ENCODE measurements around the gene GLDC. TPM values are rescaled to one million over a fixed set of nuclear protein-coding genes. Genes with fewer than 3 reads are reported as not detected.
"Not testable (repeated sequence)": the region's sequence is repeated elsewhere in the genome, so short reads cannot be mapped to it uniquely, and the experiment has no call there.

GLDC gene
- total RNA-seq: 10 to 100 TPM in 5 of 8 experiments, 1 to 10 TPM in 2, under 1 TPM in 1; 0.76 to 58.7 (median 26.8) TPM

- Histone ChIP-seq H3K4me1 (replicated peaks in 1 of 2) (peaks cover 0 to 32% of the 10 kb centered on the region in 2 donors), H3K4me3 (peak within 1 kb of the TSS; percentile 57 to 88 (median 72)), H3K27ac (peak within 1 kb of the TSS in 1 of 2 donors; percentile 52)
- peak; percentile 65 to 95 (median 92) for ATAC-seq (replicated peaks in 6 of 8)
- 0 to 20% (median 1%) methylated on average over 2 to 7 of the region's 68 CpGs for WGBS, 10 experiments
- in situ Hi-C loops (cut with MboI; ENCODE audit: low pct_unique_long_range_greater_than_20kb in 2 of 9, low sequenced_read_pairs in 9 of 9, unreplicated experiment in 9 of 9): no loop called here
These were observed at the start of gene GLDC for GRCh38 chr9:6645355-6646292. Gene GLDC (minus strand): TSS chr9:6645729. CDS start chr9:6645499, 230 bp downstream.

GRCh38 chr9:6692881-6693361 lies 47.4 kb upstream of the GLDC start:
- no peak for ATAC-seq (replicated peaks in 6 of 8)
- in situ Hi-C loops (cut with MboI; ENCODE audit: low pct_unique_long_range_greater_than_20kb in 2 of 9, low sequenced_read_pairs in 9 of 9, unreplicated experiment in 9 of 9): loop anchor here in 3 of 9 experiments (25.0 kb wide), 2 partner anchors 94 to 106 kb away; no protein-coding TSS in a partner anchor
- H3K27ac ChIP-seq: no peak overlapping the region
- H3K4me3 ChIP-seq: no peak overlapping the region
- no peaks in the 10 kb centered on the region for H3K4me1 ChIP-seq (replicated peaks in 1 of 2)
- WGBS, 10 experiments: 48 to 100% (median 66%) methylated on average over 1 to 9 of the region's 9 CpGs

GRCh38 chr9:6692433-6692832 lies 46.9 kb upstream of the GLDC start:
- ATAC-seq (replicated peaks in 6 of 8): no peak
- no peak overlapping the region for H3K27ac ChIP-seq
- no peak overlapping the region for H3K4me3 ChIP-seq
- H3K4me1 ChIP-seq (replicated peaks in 1 of 2): no peaks in the 10 kb centered on the region
- in situ Hi-C loops (cut with MboI; ENCODE audit: low pct_unique_long_range_greater_than_20kb in 2 of 9, low sequenced_read_pairs in 9 of 9, unreplicated experiment in 9 of 9): loop anchor here in 3 of 9 experiments (25.0 kb wide), 2 partner anchors 95 to 105 kb away; no protein-coding TSS in a partner anchor
- 50 to 80% (median 69%) methylated on average over 1 to 6 of the region's 6 CpGs; no CpG with 5 or more reads in 3 of the 10 experiments for WGBS, 10 experiments

- H3K4me1 ChIP-seq (replicated peaks in 1 of 2); H3K27ac ChIP-seq; H3K4me3 ChIP-seq; ATAC-seq (replicated peaks in 6 of 8): not testable (repeated sequence)
- in situ Hi-C loops (cut with MboI; ENCODE audit: low pct_unique_long_range_greater_than_20kb in 2 of 9, low sequenced_read_pairs in 9 of 9, unreplicated experiment in 9 of 9): loop anchor here in 3 of 9 experiments (25.0 kb wide), 2 partner anchors 97 to 103 kb away; no protein-coding TSS in a partner anchor
- WGBS, 10 experiments: 77 to 100% (median 90%) methylated on average over 2 to 7 of the region's 7 CpGs; no CpG with 5 or more reads in 3 of the 10 experiments
These were observed 45.1 kb upstream of the GLDC start for GRCh38 chr9:6690675-6691070.

GRCh38 chr9:6689893-6690674 lies 44.6 kb upstream of the GLDC start:
- no peak overlapping the region for H3K4me3 ChIP-seq
- H3K4me1 ChIP-seq (replicated peaks in 1 of 2): no peaks in the 10 kb centered on the region
- no peak overlapping the region for H3K27ac ChIP-seq
- no peak for ATAC-seq (replicated peaks in 6 of 8)
- WGBS, 10 experiments: 33 to 94% (median 74%) methylated on average over 1 to 2 of the region's 2 CpGs; no CpG with 5 or more reads in 4 of the 10 experiments
- in situ Hi-C loops (cut with MboI; ENCODE audit: low pct_unique_long_range_greater_than_20kb in 2 of 9, low sequenced_read_pairs in 9 of 9, unreplicated experiment in 9 of 9): loop anchor here in 3 of 9 experiments (25.0 kb wide), 2 partner anchors 97 to 103 kb away; no protein-coding TSS in a partner anchor

GRCh38 chr9:6687180-6687579 lies 41.7 kb upstream of the GLDC start:
- H3K4me3 ChIP-seq: no peak overlapping the region
- H3K27ac ChIP-seq: no peak overlapping the region
- ATAC-seq (replicated peaks in 6 of 8): no peak
- H3K4me1 ChIP-seq (replicated peaks in 1 of 2): peaks cover 5 to 9% of the 10 kb centered on the region in 2 donors
- in situ Hi-C loops (cut with MboI; ENCODE audit: low pct_unique_long_range_greater_than_20kb in 2 of 9, low sequenced_read_pairs in 9 of 9, unreplicated experiment in 9 of 9): loop anchor here in 3 of 9 experiments (25.0 kb wide), 2 partner anchors 100 kb away; no protein-coding TSS in a partner anchor
- 83 to 100% (median 100%) methylated on average over 1 to 4 of the region's 4 CpGs; no CpG with 5 or more reads in 1 of the 10 experiments for WGBS, 10 experiments

- WGBS, 10 experiments: 40 to 100% (median 79%) methylated on average over 2 to 3 of the region's 3 CpGs; no CpG with 5 or more reads in 1 of the 10 experiments
- Histone ChIP-seq H3K27ac (no peak overlapping the region), H3K4me1 (replicated peaks in 1 of 2) (peaks cover 5 to 9% of the 10 kb centered on the region in 2 donors), H3K4me3 (no peak overlapping the region)
- in situ Hi-C loops (cut with MboI; ENCODE audit: low pct_unique_long_range_greater_than_20kb in 2 of 9, low sequenced_read_pairs in 9 of 9, unreplicated experiment in 9 of 9): loop anchor here in 3 of 9 experiments (25.0 kb wide), 2 partner anchors 99 to 101 kb away; no protein-coding TSS in a partner anchor
- no peak for ATAC-seq (replicated peaks in 6 of 8)
These were observed 40.9 kb upstream of the GLDC start for GRCh38 chr9:6686396-6686795.

GRCh38 chr9:6681957-6682501 lies 36.5 kb upstream of the GLDC start:
- Histone ChIP-seq H3K27ac (peak overlapping the region; percentile 98), H3K4me3 (peak overlapping the region; percentile 61 to 81 (median 79)), H3K4me1 (replicated peaks in 1 of 2) (peaks cover 8 to 9% of the 10 kb centered on the region in 2 donors)
- in situ Hi-C loops (cut with MboI; ENCODE audit: low pct_unique_long_range_greater_than_20kb in 2 of 9, low sequenced_read_pairs in 9 of 9, unreplicated experiment in 9 of 9): loop anchor here in 3 of 9 experiments (25.0 kb wide), 2 partner anchors 95 to 105 kb away; no protein-coding TSS in a partner anchor
- peak in 3 of 8 experiments; percentile 3 to 4 (median 3) for ATAC-seq (replicated peaks in 6 of 8)
- 0 to 84% (median 30%) methylated on average over 1 to 12 of the region's 15 CpGs; no CpG with 5 or more reads in 2 of the 10 experiments for WGBS, 10 experiments

GRCh38 chr9:6681147-6681956 lies 35.8 kb upstream of the GLDC start:
- peak; percentile 89 to 94 (median 91) for ATAC-seq (replicated peaks in 6 of 8)
- Histone ChIP-seq H3K4me1 (replicated peaks in 1 of 2) (peaks cover 8 to 9% of the 10 kb centered on the region in 2 donors), H3K4me3 (peak overlapping the region; percentile 61 to 81 (median 79)), H3K27ac (peak overlapping the region; percentile 98)
- 0 to 6% (median 0%) methylated on average over 2 to 29 of the region's 72 CpGs; no CpG with 5 or more reads in 1 of the 10 experiments for WGBS, 10 experiments
- in situ Hi-C loops (cut with MboI; ENCODE audit: low pct_unique_long_range_greater_than_20kb in 2 of 9, low sequenced_read_pairs in 9 of 9, unreplicated experiment in 9 of 9): loop anchor here in 3 of 9 experiments (25.0 kb wide), 2 partner anchors 94 to 106 kb away; no protein-coding TSS in a partner anchor

- in situ Hi-C loops (cut with MboI; ENCODE audit: low pct_unique_long_range_greater_than_20kb in 2 of 9, low sequenced_read_pairs in 9 of 9, unreplicated experiment in 9 of 9): loop anchor here in 3 of 9 experiments (25.0 kb wide), 2 partner anchors 93 to 107 kb away; no protein-coding TSS in a partner anchor
- Histone ChIP-seq H3K27ac (peak overlapping the region; percentile 98), H3K4me3 (peak overlapping the region; percentile 61 to 81 (median 79)), H3K4me1 (replicated peaks in 1 of 2) (peaks cover 8 to 9% of the 10 kb centered on the region in 2 donors)
- ATAC-seq (replicated peaks in 6 of 8): peak; percentile 35 to 64 (median 56)
- 0 to 11% (median 3%) methylated on average over 5 to 11 of the region's 26 CpGs; no CpG with 5 or more reads in 5 of the 10 experiments for WGBS, 10 experiments
These were observed 35.2 kb upstream of the GLDC start for GRCh38 chr9:6680797-6681146.

GRCh38 chr9:6677803-6678202 lies 32.3 kb upstream of the GLDC start:
- WGBS, 10 experiments: 70 to 96% (median 82%) methylated on average over 1 to 7 of the region's 7 CpGs; no CpG with 5 or more reads in 1 of the 10 experiments
- in situ Hi-C loops (cut with MboI; ENCODE audit: low pct_unique_long_range_greater_than_20kb in 2 of 9, low sequenced_read_pairs in 9 of 9, unreplicated experiment in 9 of 9): loop anchor here in 3 of 9 experiments (25.0 kb wide), 2 partner anchors 91 to 109 kb away; no protein-coding TSS in a partner anchor

More at GRCh38 chr9:6677803-6678202, 32.3 kb upstream of the GLDC start:
- H3K4me1 ChIP-seq (replicated peaks in 1 of 2): peaks cover 5 to 8% of the 10 kb centered on the region in 2 donors
- no peak overlapping the region for H3K4me3 ChIP-seq
- no peak overlapping the region for H3K27ac ChIP-seq
- no peak for ATAC-seq (replicated peaks in 6 of 8)
